Stimulated activated CD4-positive, alpha-beta T cell treated with anti-CD3 and anti-CD28 coated beads, TNF-alpha, amount 100 ng/mL, for 1 hour (primary cell): ENCODE data around the gene LGALS4.
"Not testable (repeated sequence)": the region's sequence is repeated elsewhere in the genome, so short reads cannot be mapped to it uniquely, and the experiment has no call there.

Experiments used
- DNase-seq, 3 donors: peaks; one replicate each; pipeline ENCODE4 v3.0.0-alpha.2; 2020; ENCODE audit warnings: low read depth in 3 of 3, low spot score in 1 of 3

LGALS4 gene

GRCh38 chr19:38825936-38826335 lies 13.2 kb upstream of the LGALS4 start:
- not testable (repeated sequence) for DNase-seq

GRCh38 chr19:38821230-38821825 lies 8.6 kb upstream of the LGALS4 start:
- DNase-seq, result not testable (repeated sequence)

- no peak for DNase-seq
Observed at GRCh38 chr19:38819231-38819920, 6.6 kb upstream of the LGALS4 start.

- no peak for DNase-seq
Observed at GRCh38 chr19:38817081-38817480, 4.3 kb upstream of the LGALS4 start.

- no peak for DNase-seq
Observed at GRCh38 chr19:38816131-38816750, 3.5 kb upstream of the LGALS4 start.

- DNase-seq, result no peak
Observed at GRCh38 chr19:38815059-38816001, 2.6 kb upstream of the LGALS4 start.

GRCh38 chr19:38813932-38814331 lies 1.2 kb upstream of the LGALS4 start:
- not testable (repeated sequence) for DNase-seq

- DNase-seq, result no peak
Observed at GRCh38 chr19:38813323-38813722, 578 bp upstream of the LGALS4 start.

GRCh38 chr19:38812009-38812840 lies 520 bp downstream of the LGALS4 start:
- no peak for DNase-seq

- no peak for DNase-seq
Observed at GRCh38 chr19:38809592-38810252, 3.0 kb downstream of the LGALS4 start.

- DNase-seq, result no peak
Observed at GRCh38 chr19:38808741-38809140, 4.0 kb downstream of the LGALS4 start.

GRCh38 chr19:38807374-38808098 lies 5.2 kb downstream of the LGALS4 start:
- DNase-seq, result not testable (repeated sequence)

- no peak for DNase-seq
Observed at GRCh38 chr19:38806371-38806770, 6.4 kb downstream of the LGALS4 start.

GRCh38 chr19:38805180-38805579 lies 7.6 kb downstream of the LGALS4 start:
- no peak for DNase-seq

- no peak for DNase-seq
Observed at GRCh38 chr19:38803543-38803942, 9.2 kb downstream of the LGALS4 start.

GRCh38 chr19:38801359-38802095 lies 11.2 kb downstream of the LGALS4 start:
- no peak for DNase-seq

GRCh38 chr19:38800577-38801347 lies 12.0 kb downstream of the LGALS4 start:
- DNase-seq, result no peak

- no peak for DNase-seq
Observed at GRCh38 chr19:38799104-38799503, 13.6 kb downstream of the LGALS4 start.
